Neural cell (in vitro differentiated cells): ENCODE results near the gene GPR35.

Source experiments
- CTCF ChIP-seq: fragments of 450-650 bp; IDR thresholded peaks from 2 replicates; pipeline ENCODE4 v1.5.1; 2014; ENCODE audit warnings: antibody characterized with exemption, mild to moderate bottlenecking, moderate library complexity; ENCODE audit not compliant: poor library complexity, severe bottlenecking
- EP300 ChIP-seq: fragments of 450-650 bp; conservative IDR thresholded peaks from 2 replicates; pipeline ENCODE4 v1.6.1; 2014; ENCODE audit warnings: antibody characterized with exemption, mild to moderate bottlenecking, moderate library complexity; ENCODE audit not compliant: poor library complexity, severe bottlenecking
- POLR2AphosphoS5 ChIP-seq: IDR thresholded peaks from 2 replicates; pipeline ENCODE4 v1.6.1; 2012
- SMC3 ChIP-seq: fragments of 450-650 bp; conservative IDR thresholded peaks from 2 replicates; pipeline ENCODE4 v1.6.1; 2014; ENCODE audit warnings: antibody characterized with exemption, mild to moderate bottlenecking, moderate library complexity; ENCODE audit not compliant: poor library complexity
- TF ChIP-seq, protein P1 (sequence below): IDR thresholded peaks from 2 replicates; pipeline ENCODE4 v1.6.1; 2012; ENCODE audit warnings: borderline replicate concordance

- TF ChIP-seq, protein P1, sequence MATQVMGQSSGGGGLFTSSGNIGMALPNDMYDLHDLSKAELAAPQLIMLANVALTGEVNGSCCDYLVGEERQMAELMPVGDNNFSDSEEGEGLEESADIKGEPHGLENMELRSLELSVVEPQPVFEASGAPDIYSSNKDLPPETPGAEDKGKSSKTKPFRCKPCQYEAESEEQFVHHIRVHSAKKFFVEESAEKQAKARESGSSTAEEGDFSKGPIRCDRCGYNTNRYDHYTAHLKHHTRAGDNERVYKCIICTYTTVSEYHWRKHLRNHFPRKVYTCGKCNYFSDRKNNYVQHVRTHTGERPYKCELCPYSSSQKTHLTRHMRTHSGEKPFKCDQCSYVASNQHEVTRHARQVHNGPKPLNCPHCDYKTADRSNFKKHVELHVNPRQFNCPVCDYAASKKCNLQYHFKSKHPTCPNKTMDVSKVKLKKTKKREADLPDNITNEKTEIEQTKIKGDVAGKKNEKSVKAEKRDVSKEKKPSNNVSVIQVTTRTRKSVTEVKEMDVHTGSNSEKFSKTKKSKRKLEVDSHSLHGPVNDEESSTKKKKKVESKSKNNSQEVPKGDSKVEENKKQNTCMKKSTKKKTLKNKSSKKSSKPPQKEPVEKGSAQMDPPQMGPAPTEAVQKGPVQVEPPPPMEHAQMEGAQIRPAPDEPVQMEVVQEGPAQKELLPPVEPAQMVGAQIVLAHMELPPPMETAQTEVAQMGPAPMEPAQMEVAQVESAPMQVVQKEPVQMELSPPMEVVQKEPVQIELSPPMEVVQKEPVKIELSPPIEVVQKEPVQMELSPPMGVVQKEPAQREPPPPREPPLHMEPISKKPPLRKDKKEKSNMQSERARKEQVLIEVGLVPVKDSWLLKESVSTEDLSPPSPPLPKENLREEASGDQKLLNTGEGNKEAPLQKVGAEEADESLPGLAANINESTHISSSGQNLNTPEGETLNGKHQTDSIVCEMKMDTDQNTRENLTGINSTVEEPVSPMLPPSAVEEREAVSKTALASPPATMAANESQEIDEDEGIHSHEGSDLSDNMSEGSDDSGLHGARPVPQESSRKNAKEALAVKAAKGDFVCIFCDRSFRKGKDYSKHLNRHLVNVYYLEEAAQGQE = no peak
- no peak for TF ChIP-seq CTCF
- TF ChIP-seq SMC3 = no peak
- no peak for TF ChIP-seq EP300
- no peak for TF ChIP-seq POLR2AphosphoS5
Measured at GRCh38 chr2:240635121-240635997, 10.1 kb downstream of the GPR35 start.
